NB4 (cell line): ENCODE measurements around the gene BCAS3.

ENCODE experiments used
- DNase-seq: peaks from one replicate; pipeline ENCODE4 v3.0.0; 2010; ENCODE audit warnings: low read depth
- H3K4me3 ChIP-seq: one replicate; pipeline ENCODE4 v1.5.1; 2011; ENCODE audit warnings: mild to moderate bottlenecking, low read depth, low read length, moderate library complexity
- CTCF ChIP-seq: IDR thresholded peaks from one replicate; pipeline ENCODE4 v1.5.1; 2012; ENCODE audit warnings: low read depth, low read length
- MAX ChIP-seq: IDR thresholded peaks from 2 replicates; pipeline ENCODE4 v1.6.1; 2011; ENCODE audit warnings: low read depth, low read length
- MYC ChIP-seq: IDR thresholded peaks from 2 replicates; pipeline ENCODE4 v1.6.1; 2011; ENCODE audit warnings: low read depth, low read length
- POLR2A ChIP-seq: IDR thresholded peaks from 2 replicates; pipeline ENCODE4 v1.6.1; 2011; ENCODE audit warnings: mild to moderate bottlenecking; ENCODE audit not compliant: insufficient read length; ENCODE audit errors: extremely low read depth

Gene BCAS3

GRCh38 chr17:61204456-61204855 lies 526.8 kb downstream of the BCAS3 start:
- TF ChIP-seq MYC (no peak), MAX (no peak), CTCF (no peak), POLR2A (no peak)
- no peak overlapping the region for H3K4me3 ChIP-seq
- DNase-seq: no peak

GRCh38 chr17:61205401-61205800 lies 527.8 kb downstream of the BCAS3 start:
- no peak for TF ChIP-seq POLR2A
- TF ChIP-seq MYC: no peak
- no peak for TF ChIP-seq CTCF
- TF ChIP-seq MAX: no peak
- no peak overlapping the region for H3K4me3 ChIP-seq
- no peak for DNase-seq

GRCh38 chr17:61205931-61206330 lies 528.3 kb downstream of the BCAS3 start:
- TF ChIP-seq CTCF: no peak
- H3K4me3 ChIP-seq: no peak overlapping the region
- no peak for DNase-seq

- no peak for DNase-seq
- TF ChIP-seq CTCF (no peak), POLR2A (no peak), MYC (no peak), MAX (no peak)
- H3K4me3 ChIP-seq: no peak overlapping the region
These were observed 529.3 kb downstream of the BCAS3 start for GRCh38 chr17:61206922-61207321.

GRCh38 chr17:61208301-61209105 lies 530.9 kb downstream of the BCAS3 start:
- no peak overlapping the region for H3K4me3 ChIP-seq
- no peak for DNase-seq
- no peak for TF ChIP-seq POLR2A
- TF ChIP-seq MAX: no peak
- TF ChIP-seq MYC: no peak
- TF ChIP-seq CTCF: no peak

GRCh38 chr17:61209106-61209439 lies 531.4 kb downstream of the BCAS3 start:
- DNase-seq: no peak
- no peak overlapping the region for H3K4me3 ChIP-seq
- no peak for TF ChIP-seq MAX
- TF ChIP-seq MYC: no peak
- no peak for TF ChIP-seq CTCF
- no peak for TF ChIP-seq POLR2A
